Measurements from ENCODE around the gene GSTK1.

Gene GSTK1

GRCh38 chr7:143269251-143269650 lies 6.0 kb downstream of the GSTK1 start:
- no peak for TF ChIP-seq ZNF777 (tag by site-specific recombination; IDR thresholded peaks at IDR 0.05; ENCODE audit: borderline replicate concordance)
- no peak for TF ChIP-seq ZNF112 (tag by site-specific recombination; IDR thresholded peaks at IDR 0.05)
- TF ChIP-seq GLIS1 (tag by site-specific recombination; IDR thresholded peaks at IDR 0.05): no peak
- Histone ChIP-seq H3K4me1 (ENCODE audit: control insufficient read depth, insufficient read depth, low read length) (no peaks in the 10 kb centered on the region), H3K27ac (ENCODE audit: extremely low read depth, low read depth, low read length) (no peak overlapping the region), H3K36me3 (ENCODE audit: control insufficient read depth in 2 of 2, insufficient read depth in 1 of 2, low read length in 2 of 2) (peaks cover 0 to 44% of the 10 kb centered on the region in 2 experiments; a peak in 1 of 3 replicates), H3K4me3 (ENCODE audit: low read depth, low read length) (no peak overlapping the region), H3K9me3 (ENCODE audit: control insufficient read depth, insufficient read depth, low read depth, low read length) (no peaks in the 10 kb centered on the region)
- CTCF ChIA-PET: interaction anchor here (0.5 kb wide), 1 partner anchor 10 kb away, joined by 3 read pairs; no protein-coding TSS in a partner anchor
- POLR2A ChIA-PET: no interaction called here

DNA sequence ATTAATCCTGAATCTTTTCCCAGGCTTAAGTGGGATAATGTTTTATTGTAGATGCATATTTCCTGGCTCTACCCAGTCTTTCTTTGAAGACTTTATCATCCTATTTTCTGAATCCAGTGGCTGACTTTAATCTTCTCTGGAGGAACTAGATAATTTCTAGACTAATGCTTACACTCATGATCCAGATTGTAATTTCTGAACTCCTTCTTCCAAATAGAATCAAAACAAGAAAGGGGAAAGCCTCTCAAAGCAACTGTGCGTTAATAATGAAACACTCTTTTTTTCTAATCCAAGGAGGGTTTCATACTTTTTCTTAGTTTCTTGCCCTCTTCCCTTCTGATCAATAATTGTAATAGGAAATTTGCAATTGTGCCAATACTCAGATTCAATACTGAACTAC lies 8.0 kb downstream of the GSTK1 start:
- H3K9me3 ChIP-seq (ENCODE audit: control insufficient read depth, insufficient read depth, low read depth, low read length): no peaks in the 10 kb centered on the region
- H3K36me3 ChIP-seq (ENCODE audit: control insufficient read depth in 2 of 2, insufficient read depth in 1 of 2, low read length in 2 of 2): peaks cover 0 to 35% of the 10 kb centered on the region in 2 experiments; a peak in 1 of 3 replicates
- H3K27ac ChIP-seq (ENCODE audit: extremely low read depth, low read depth, low read length): no peak overlapping the region
- H3K4me3 ChIP-seq (ENCODE audit: low read depth, low read length): no peak overlapping the region
- CTCF ChIA-PET: interaction anchor here (1.0 kb wide), 1 partner anchor 28 kb away, joined by 3 read pairs; no protein-coding TSS in a partner anchor
- TF ChIP-seq ZBTB26 (tag by site-specific recombination; optimal IDR thresholded peaks at IDR 0.05) (no peak), ZNF398 (tag by site-specific recombination; IDR thresholded peaks at IDR 0.05) (no peak), ZNF19 (tag by site-specific recombination; IDR thresholded peaks at IDR 0.05; ENCODE audit: low read depth) (no peak), BCL11A (tag by site-specific recombination; IDR thresholded peaks at IDR 0.05; ENCODE audit: low read depth) (no peak), ZSCAN4 (tag by site-specific recombination; IDR thresholded peaks at IDR 0.05) (no peak), ZNF114 (tag by site-specific recombination; IDR thresholded peaks at IDR 0.05) (no peak), ELK4 (IDR thresholded peaks at IDR 0.05; ENCODE audit: borderline replicate concordance, low read depth, low read length) (no peak), ZNF302 (tag by site-specific recombination; IDR thresholded peaks at IDR 0.05; ENCODE audit: low read depth) (no peak), ZNF521 (tag by site-specific recombination; IDR thresholded peaks at IDR 0.05) (no peak), ZNF239 (tag by site-specific recombination; IDR thresholded peaks at IDR 0.05) (no peak), PRDM1 (tag by site-specific recombination; IDR thresholded peaks at IDR 0.05) (no peak), ZSCAN23 (tag by site-specific recombination; IDR thresholded peaks at IDR 0.05) (no peak), HOXC10 (CRISPR knock-in tag; IDR thresholded peaks at IDR 0.05) (no peak), ZNF837 (tag by site-specific recombination; IDR thresholded peaks at IDR 0.05) (no peak)
- TF ChIP-seq, protein P1, sequence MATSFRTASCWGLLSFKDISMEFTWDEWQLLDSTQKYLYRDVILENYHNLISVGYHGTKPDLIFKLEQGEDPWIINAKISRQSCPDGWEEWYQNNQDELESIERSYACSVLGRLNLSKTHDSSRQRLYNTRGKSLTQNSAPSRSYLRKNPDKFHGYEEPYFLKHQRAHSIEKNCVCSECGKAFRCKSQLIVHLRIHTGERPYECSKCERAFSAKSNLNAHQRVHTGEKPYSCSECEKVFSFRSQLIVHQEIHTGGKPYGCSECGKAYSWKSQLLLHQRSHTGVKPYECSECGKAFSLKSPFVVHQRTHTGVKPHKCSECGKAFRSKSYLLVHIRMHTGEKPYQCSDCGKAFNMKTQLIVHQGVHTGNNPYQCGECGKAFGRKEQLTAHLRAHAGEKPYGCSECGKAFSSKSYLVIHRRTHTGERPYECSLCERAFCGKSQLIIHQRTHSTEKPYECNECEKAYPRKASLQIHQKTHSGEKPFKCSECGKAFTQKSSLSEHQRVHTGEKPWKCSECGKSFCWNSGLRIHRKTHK (tag by site-specific recombination; IDR thresholded peaks at IDR 0.05): no peak
- TF ChIP-seq, protein P2, sequence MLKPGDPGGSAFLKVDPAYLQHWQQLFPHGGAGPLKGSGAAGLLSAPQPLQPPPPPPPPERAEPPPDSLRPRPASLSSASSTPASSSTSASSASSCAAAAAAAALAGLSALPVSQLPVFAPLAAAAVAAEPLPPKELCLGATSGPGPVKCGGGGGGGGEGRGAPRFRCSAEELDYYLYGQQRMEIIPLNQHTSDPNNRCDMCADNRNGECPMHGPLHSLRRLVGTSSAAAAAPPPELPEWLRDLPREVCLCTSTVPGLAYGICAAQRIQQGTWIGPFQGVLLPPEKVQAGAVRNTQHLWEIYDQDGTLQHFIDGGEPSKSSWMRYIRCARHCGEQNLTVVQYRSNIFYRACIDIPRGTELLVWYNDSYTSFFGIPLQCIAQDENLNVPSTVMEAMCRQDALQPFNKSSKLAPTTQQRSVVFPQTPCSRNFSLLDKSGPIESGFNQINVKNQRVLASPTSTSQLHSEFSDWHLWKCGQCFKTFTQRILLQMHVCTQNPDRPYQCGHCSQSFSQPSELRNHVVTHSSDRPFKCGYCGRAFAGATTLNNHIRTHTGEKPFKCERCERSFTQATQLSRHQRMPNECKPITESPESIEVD (tag by site-specific recombination; IDR thresholded peaks at IDR 0.05): no peak
- TF ChIP-seq, protein P3, sequence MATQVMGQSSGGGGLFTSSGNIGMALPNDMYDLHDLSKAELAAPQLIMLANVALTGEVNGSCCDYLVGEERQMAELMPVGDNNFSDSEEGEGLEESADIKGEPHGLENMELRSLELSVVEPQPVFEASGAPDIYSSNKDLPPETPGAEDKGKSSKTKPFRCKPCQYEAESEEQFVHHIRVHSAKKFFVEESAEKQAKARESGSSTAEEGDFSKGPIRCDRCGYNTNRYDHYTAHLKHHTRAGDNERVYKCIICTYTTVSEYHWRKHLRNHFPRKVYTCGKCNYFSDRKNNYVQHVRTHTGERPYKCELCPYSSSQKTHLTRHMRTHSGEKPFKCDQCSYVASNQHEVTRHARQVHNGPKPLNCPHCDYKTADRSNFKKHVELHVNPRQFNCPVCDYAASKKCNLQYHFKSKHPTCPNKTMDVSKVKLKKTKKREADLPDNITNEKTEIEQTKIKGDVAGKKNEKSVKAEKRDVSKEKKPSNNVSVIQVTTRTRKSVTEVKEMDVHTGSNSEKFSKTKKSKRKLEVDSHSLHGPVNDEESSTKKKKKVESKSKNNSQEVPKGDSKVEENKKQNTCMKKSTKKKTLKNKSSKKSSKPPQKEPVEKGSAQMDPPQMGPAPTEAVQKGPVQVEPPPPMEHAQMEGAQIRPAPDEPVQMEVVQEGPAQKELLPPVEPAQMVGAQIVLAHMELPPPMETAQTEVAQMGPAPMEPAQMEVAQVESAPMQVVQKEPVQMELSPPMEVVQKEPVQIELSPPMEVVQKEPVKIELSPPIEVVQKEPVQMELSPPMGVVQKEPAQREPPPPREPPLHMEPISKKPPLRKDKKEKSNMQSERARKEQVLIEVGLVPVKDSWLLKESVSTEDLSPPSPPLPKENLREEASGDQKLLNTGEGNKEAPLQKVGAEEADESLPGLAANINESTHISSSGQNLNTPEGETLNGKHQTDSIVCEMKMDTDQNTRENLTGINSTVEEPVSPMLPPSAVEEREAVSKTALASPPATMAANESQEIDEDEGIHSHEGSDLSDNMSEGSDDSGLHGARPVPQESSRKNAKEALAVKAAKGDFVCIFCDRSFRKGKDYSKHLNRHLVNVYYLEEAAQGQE (tag by site-specific recombination; IDR thresholded peaks at IDR 0.05): no peak
- POLR2A ChIA-PET: interaction anchor here (1.5 kb wide), 1 partner anchor 8 kb away, joined by 5 read pairs; the partner anchor contains the start of gene GSTK1
- no peaks in the 10 kb centered on the region for H3K4me1 ChIP-seq (ENCODE audit: control insufficient read depth, insufficient read depth, low read length)

Measured in HEK293 (cell line).